Common myeloid progenitor, CD34-positive (primary cell): ENCODE results near the gene CPD.

ENCODE experiments used
- CTCF ChIA-PET: fragments of 350-600 bp; sonication (Branson Sonifier 250); formaldehyde crosslinking; loops from one replicate; lab custom pipeline; 2021; ENCODE audit warnings: antibody characterized with exemption; lab: Charles Lee
- POLR2A ChIA-PET: fragments of 350-600 bp; sonication (Branson Sonifier 250); formaldehyde crosslinking; loops from one replicate; lab custom pipeline; 2021; ENCODE audit warnings: antibody characterized with exemption; lab: Charles Lee
- DNase-seq, 3 donors: peaks; one replicate each; pipeline versions ENCODE4 v3.0.0 to v3.0.0-alpha.2; 2013
- H3K27ac ChIP-seq, 2 experiments: 1 replicate in 1 of 2; 2 replicates in 1 of 2; pipeline ENCODE4 v1.7.0; 2013; ENCODE audit warnings: inconsistent platforms in 2 of 2, low read length in 2 of 2, mild to moderate bottlenecking in 2 of 2, low read depth in 1 of 2, moderate library complexity in 1 of 2; ENCODE audit not compliant: severe bottlenecking in 2 of 2, insufficient read depth in 1 of 2, poor library complexity in 1 of 2
- H3K27me3 ChIP-seq, 5 experiments: replicated peaks in 2 of 5; 1 replicate in 3 of 5; 2 replicates in 2 of 5; pipeline versions ENCODE4 v1.6.1 to v1.7.0; 2013; ENCODE audit warnings: low read length in 4 of 5, mild to moderate bottlenecking in 2 of 5, moderate library complexity in 2 of 5, inconsistent platforms in 1 of 5; ENCODE audit not compliant: insufficient read depth in 5 of 5, control insufficient read depth in 4 of 5
- H3K36me3 ChIP-seq, 4 experiments: 1 replicate in 2 of 4; 2 replicates in 2 of 4; pipeline versions ENCODE4 v1.6.1 to v1.7.0; 2013; ENCODE audit warnings: low read length in 3 of 4, control low read depth in 1 of 4, mild to moderate bottlenecking in 1 of 4; ENCODE audit not compliant: control insufficient read depth in 4 of 4, insufficient read depth in 4 of 4
- H3K4me1 ChIP-seq, 4 experiments: 1 replicate in 3 of 4; 2 replicates in 1 of 4; pipeline versions ENCODE4 v1.6.1 to v1.7.1; 2013; ENCODE audit warnings: low read length in 3 of 4, mild to moderate bottlenecking in 3 of 4, control low read depth in 1 of 4, inconsistent platforms in 1 of 4, moderate library complexity in 1 of 4; ENCODE audit not compliant: control insufficient read depth in 4 of 4, insufficient read depth in 4 of 4; ENCODE audit errors: control extremely low read depth in 1 of 4
- H3K4me3 ChIP-seq, 7 experiments: 1 replicate in 4 of 7; 2 replicates in 3 of 7; pipeline versions ENCODE4 v1.5.1 to v1.7.0; 2013; ENCODE audit warnings: mild to moderate bottlenecking in 7 of 7, low read length in 6 of 7, moderate library complexity in 6 of 7, inconsistent platforms in 2 of 7, low read depth in 2 of 7, control low read depth in 1 of 7; ENCODE audit not compliant: insufficient read depth in 4 of 7, control insufficient read depth in 1 of 7; ENCODE audit errors: extremely low read depth in 1 of 7
- H3K9me3 ChIP-seq, 5 experiments: 1 replicate in 4 of 5; 2 replicates in 1 of 5; pipeline versions ENCODE4 v1.6.1 to v1.7.1; 2013; ENCODE audit warnings: low read length in 4 of 5, mild to moderate bottlenecking in 2 of 5, inconsistent platforms in 1 of 5, low read depth in 1 of 5, moderate library complexity in 1 of 5; ENCODE audit not compliant: control insufficient read depth in 4 of 5, insufficient read depth in 2 of 5; ENCODE audit errors: control extremely low read depth in 1 of 5
- WGBS: methylation state at CpG from one replicate; pipeline ENCODE4 v1.1.5; 2013; ENCODE audit not compliant: insufficient coverage; 5-methylcytosine and 5-hydroxymethylcytosine counted together

Gene CPD

GRCh38 chr17:30505868-30506417, 127.2 kb downstream of the CPD start:
- CTCF ChIA-PET, result interaction anchor here (1.3 kb wide), 1 partner anchor 28 kb away, joined by 4 read pairs; the partner anchor contains the start of gene GOSR1
- Histone ChIP-seq H3K36me3 (peaks cover 6 to 48% (median 24%) of the 10 kb centered on the region in 4 experiments), H3K4me1 (no peaks in the 10 kb centered on the region), H3K4me3 (no peak overlapping the region), H3K9me3 (no peaks in the 10 kb centered on the region), H3K27me3 (no peaks in the 10 kb centered on the region), H3K27ac (no peak overlapping the region)
- POLR2A ChIA-PET, result no interaction called here
- 100% methylated on average over 4 of the region's 6 CpGs for WGBS
- no peak for DNase-seq

- CTCF ChIA-PET, result interaction anchor here (0.7 to 1.3 kb wide), 2 partner anchors 29 to 221 kb away, joined by 3 to 4 read pairs; partner anchors contain the start of gene GOSR1
These were observed 127.8 kb downstream of the CPD start for GRCh38 chr17:30506481-30506880.

GRCh38 chr17:30513346-30513745, 134.6 kb downstream of the CPD start:
- ChIA-PET POLR2A (no interaction called here), CTCF (no interaction called here)
- no peaks in the 10 kb centered on the region for H3K9me3 ChIP-seq
- no peak for DNase-seq
- no peaks in the 10 kb centered on the region for H3K27me3 ChIP-seq
- H3K4me1 ChIP-seq, result no peaks in the 10 kb centered on the region
- H3K4me3 ChIP-seq, result no peak overlapping the region
- H3K36me3 ChIP-seq, result peaks cover 14 to 29% (median 18%) of the 10 kb centered on the region in 4 experiments
- no peak overlapping the region for H3K27ac ChIP-seq
- WGBS, result 100% methylated on average over 1 of the region's 1 CpG

More at GRCh38 chr17:30506481-30506880, 127.8 kb downstream of the CPD start:
- POLR2A ChIA-PET, result no interaction called here
- no peaks in the 10 kb centered on the region for H3K9me3 ChIP-seq
- H3K4me3 ChIP-seq, result no peak overlapping the region
- H3K4me1 ChIP-seq, result no peaks in the 10 kb centered on the region
- no peak for DNase-seq
- H3K27me3 ChIP-seq, result no peaks in the 10 kb centered on the region
- 100% methylated on average over 1 of the region's 1 CpG for whole genome bisulfite sequencing
- peaks cover 6 to 45% (median 20%) of the 10 kb centered on the region in 4 experiments for H3K36me3 ChIP-seq
- H3K27ac ChIP-seq, result no peak overlapping the region

GRCh38 chr17:30514895-30515596, 136.3 kb downstream of the CPD start:
- CTCF ChIA-PET, result interaction anchor here (0.7 to 1.2 kb wide), 3 partner anchors 11 to 39 kb away, joined by 3 to 4 read pairs (median 3); no protein-coding TSS in a partner anchor
- no peak overlapping the region for H3K4me3 ChIP-seq
- H3K9me3 ChIP-seq, result no peaks in the 10 kb centered on the region
- 93% methylated on average over 3 of the region's 3 CpGs for WGBS
- POLR2A ChIA-PET, result interaction anchor here (0.6 kb wide), 1 partner anchor 13 kb away, joined by 6 read pairs; no protein-coding TSS in a partner anchor
- peaks cover 11 to 38% (median 24%) of the 10 kb centered on the region in 4 experiments for H3K36me3 ChIP-seq
- H3K27me3 ChIP-seq, result no peaks in the 10 kb centered on the region
- no peak for DNase-seq
- peaks cover 0 to 2% (median 0%) of the 10 kb centered on the region in 4 experiments for H3K4me1 ChIP-seq
- no peak overlapping the region for H3K27ac ChIP-seq

- no peaks in the 10 kb centered on the region for H3K9me3 ChIP-seq
- CTCF ChIA-PET, result no interaction called here
- H3K4me1 ChIP-seq, result peaks cover 0 to 2% (median 0%) of the 10 kb centered on the region in 4 experiments
- H3K27ac ChIP-seq, result no peak overlapping the region
- POLR2A ChIA-PET, result no interaction called here
- 90% methylated on average over 1 of the region's 1 CpG for WGBS
- peaks cover 15 to 60% (median 39%) of the 10 kb centered on the region in 4 experiments for H3K36me3 ChIP-seq
- no peaks in the 10 kb centered on the region for H3K27me3 ChIP-seq
- DNase-seq, result no peak
- no peak overlapping the region for H3K4me3 ChIP-seq
These were observed 139.1 kb downstream of the CPD start for GRCh38 chr17:30517786-30518185.

GRCh38 chr17:30519166-30519565, 140.4 kb downstream of the CPD start:
- ChIA-PET CTCF (interaction anchor here (1.9 kb wide), 1 partner anchor 10 kb away, joined by 4 read pairs; no protein-coding TSS in a partner anchor), POLR2A (no interaction called here)
- Histone ChIP-seq H3K27me3 (no peaks in the 10 kb centered on the region), H3K4me1 (peaks cover 0 to 2% (median 0%) of the 10 kb centered on the region in 4 experiments), H3K27ac (no peak overlapping the region), H3K9me3 (no peaks in the 10 kb centered on the region), H3K36me3 (peaks cover 10 to 55% (median 32%) of the 10 kb centered on the region in 4 experiments), H3K4me3 (no peak overlapping the region)
- 94% methylated on average over 4 of the region's 5 CpGs for WGBS
- no peak for DNase-seq
